ENCODE results near the gene SACM1L.
A peak's percentile ranks its signal among the peaks of the same experiment; 100 is the strongest.

Gene SACM1L

GRCh38 chr3:45773072-45773471, 83.9 kb downstream of the SACM1L start:
- peak; percentile 70 for DNase-seq

- DNase-seq, result no peak
Measured at GRCh38 chr3:45773714-45774449, 84.7 kb downstream of the SACM1L start.

DNA sequence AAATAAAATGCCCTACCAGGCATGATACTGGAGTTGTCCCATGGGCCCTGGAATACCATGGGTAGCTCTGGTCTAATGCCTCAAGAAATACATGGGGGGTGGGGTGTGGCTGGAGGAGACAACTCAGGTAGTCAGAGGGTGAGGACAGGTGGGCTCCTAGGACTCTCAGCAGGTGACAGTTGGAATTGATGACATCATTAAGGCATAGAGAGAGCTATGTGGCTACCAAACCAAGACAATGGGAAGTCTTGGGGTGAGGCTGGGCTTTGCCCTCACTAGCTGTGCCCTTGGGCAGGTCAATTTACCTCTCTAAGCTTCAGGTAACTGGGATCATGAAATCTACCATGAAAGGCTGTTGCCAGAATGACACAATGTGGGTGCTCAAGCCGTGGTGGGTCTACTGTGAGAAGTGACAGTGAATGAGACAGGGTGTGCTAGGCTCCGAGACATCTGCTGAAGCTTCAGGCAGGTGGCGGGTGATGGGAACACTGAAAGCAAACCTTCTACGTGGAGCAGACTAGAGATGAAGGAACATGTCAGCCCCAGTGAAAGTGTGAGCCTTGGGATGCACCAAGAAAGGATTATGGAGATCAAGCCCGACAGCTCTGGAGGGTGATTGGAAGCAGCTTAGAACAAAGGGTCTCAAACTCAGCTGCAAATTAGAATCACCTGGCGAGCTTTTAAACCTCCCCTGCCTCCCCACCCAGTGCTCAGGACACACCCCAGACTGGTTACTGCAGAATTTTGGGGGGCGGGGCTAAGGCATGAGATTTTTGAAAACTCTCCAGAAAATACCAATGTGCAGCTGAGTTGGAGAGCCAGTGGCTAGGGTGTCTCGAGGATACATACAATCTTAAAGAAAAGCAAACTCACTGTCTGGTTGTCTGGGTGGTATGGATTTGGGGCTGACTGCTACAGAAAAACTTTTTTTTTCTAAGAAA, 85.7 kb downstream of the SACM1L start:
- no peak for DNase-seq

DNA sequence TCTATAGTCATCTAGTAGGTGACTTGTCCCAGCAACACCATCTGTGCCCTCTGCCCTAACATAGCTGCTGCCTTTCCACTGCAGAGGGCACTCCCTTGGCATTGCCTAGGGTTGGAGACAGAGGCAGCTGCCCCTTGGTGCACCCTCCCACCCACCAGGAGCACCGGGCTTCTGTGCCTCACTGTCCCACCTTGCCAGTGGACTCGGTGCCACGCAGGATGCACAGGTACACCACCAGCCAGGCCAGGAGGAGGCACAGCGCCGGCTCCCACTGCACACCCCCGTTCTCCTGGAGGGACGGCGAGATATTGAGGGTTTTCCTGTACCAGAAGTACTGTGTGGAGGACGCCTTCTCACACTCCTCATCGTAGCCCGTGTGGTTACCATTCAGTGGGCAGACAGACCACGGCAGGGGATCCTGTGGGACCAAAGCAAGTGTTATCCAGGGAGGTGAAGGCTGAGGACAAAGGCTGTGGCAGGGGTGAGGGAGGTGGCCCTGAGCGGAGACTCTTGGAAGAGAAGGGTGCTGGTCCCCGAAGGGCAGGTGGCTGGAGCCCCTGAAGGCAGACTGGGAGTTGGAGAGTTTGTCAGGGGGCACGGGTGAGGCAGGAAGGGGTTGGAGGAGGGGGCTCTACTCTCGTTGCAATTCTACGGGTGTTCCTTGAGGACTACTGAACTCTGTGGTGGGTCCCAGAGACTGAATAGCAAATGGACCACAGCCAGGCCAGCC, 86.5 kb downstream of the SACM1L start:
- no peak for DNase-seq

- DNase-seq, result no peak
Measured at GRCh38 chr3:45776301-45776595, 87.1 kb downstream of the SACM1L start.

GRCh38 chr3:45776611-45777010, 87.4 kb downstream of the SACM1L start:
- DNase-seq, result peak; percentile 29

DNA sequence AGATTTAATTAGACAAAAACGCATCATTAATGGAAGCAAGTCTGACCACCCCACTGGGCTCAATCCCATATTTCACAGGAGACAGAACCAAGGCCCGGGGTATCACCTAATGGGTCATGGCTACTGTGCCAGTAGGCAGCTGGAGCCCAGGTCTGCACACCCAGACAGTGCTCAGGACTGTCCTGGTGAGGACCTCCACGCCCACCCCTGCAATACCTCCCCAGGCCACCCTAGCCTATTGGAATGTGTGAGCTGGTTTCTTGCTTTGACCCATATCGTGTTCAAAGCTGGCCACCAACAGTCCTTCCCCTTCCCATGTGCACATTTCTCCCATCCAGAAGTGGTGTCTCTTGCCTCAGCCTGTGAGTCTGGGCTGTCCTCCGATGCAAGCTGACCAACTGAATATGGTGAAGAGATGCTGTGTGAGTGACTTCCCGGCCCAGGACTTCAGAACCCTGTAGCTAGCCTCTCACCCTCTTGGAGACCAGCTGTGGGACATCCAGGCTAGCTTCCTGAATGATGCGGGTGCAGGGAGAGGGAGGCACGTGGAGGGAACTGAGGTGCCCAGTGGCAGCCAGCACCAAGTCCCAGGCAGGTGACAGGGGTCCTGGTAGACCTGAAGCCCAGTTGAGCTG, 88.0 kb downstream of the SACM1L start:
- DNase-seq, result no peak

- no peak for DNase-seq
Measured at GRCh38 chr3:45777746-45778386, 88.7 kb downstream of the SACM1L start.

GRCh38 chr3:45778761-45779201, 89.6 kb downstream of the SACM1L start:
- peak; percentile 13 for DNase-seq

- peak; percentile 62 for DNase-seq
Measured at GRCh38 chr3:45779746-45780735, 90.8 kb downstream of the SACM1L start.

DNA sequence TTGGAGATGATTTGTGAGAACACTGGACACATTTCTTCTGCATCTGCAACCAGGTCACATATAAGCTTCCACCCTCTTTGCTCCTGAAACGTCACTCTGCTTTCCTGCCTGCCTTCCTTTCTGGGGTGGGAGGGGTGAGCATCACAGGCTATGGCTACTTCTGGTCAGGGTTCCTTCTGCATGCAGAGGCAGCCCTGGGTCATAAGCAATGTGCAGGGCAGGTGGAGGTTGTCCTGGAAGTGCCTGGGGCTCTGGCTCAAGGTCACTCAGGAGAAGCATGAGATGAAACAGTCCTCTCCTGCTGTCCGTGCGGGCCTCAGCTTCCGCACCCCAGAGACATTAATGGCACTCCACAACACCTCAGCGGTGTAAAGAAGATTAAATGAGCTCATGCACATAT, 92.1 kb downstream of the SACM1L start:
- no peak for DNase-seq

- DNase-seq, result no peak
Measured at GRCh38 chr3:45781841-45782240, 92.6 kb downstream of the SACM1L start.

- no peak for DNase-seq
Measured at GRCh38 chr3:45782381-45782780, 93.2 kb downstream of the SACM1L start.

DNA sequence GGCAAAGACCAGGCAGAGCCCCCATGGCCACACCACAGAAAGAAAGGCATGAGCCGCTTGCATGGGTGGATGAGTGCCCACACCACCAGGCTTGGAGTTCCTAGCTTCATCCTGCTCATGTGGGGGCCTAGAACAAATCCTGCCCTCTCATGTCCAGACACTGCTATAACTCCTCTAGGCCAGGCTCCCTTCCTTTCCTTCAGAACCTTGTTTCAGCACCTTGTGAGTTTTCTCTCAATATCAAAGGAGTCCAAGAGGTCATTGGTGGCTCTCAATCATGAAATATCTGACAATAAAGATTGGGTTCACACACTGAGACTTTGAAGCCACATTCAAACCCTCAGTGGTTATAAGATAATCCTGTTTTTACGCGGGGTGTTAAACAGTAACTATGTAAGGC, 94.5 kb downstream of the SACM1L start:
- DNase-seq, result no peak

- DNase-seq, result no peak
Measured at GRCh38 chr3:45785605-45786150, 96.5 kb downstream of the SACM1L start.

GRCh38 chr3:45786801-45787495, 97.8 kb downstream of the SACM1L start:
- no peak for DNase-seq

- DNase-seq, result no peak
Measured at GRCh38 chr3:45787551-45787950, 98.4 kb downstream of the SACM1L start.

DNA sequence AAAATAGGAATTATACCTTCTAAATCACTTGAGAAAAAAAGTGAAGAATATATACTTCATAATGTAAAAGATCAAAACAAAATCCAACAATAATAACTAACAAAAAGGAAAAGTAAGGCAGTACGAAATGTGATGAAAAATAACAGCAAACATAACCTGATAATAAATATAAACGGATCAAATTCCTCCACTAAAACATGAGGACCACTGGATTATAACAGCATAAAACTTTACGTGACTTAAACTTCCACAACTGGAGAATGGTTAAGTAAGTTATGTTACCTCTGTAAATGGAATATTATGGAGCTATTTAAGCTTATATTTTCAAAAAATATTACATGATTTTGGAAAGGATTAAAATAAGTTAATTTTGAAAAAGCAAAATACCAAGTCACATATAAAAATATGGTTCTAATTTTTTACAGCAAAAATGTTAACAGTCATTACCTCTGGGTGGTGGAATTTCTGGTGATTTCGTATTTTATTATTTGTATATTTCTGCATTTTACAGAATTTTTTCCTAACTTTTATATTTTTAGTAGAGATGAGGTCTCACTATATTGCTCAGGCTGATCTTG, 100.1 kb downstream of the SACM1L start:
- DNase-seq, result no peak

- DNase-seq, result no peak
Measured at GRCh38 chr3:45790596-45790995, 101.4 kb downstream of the SACM1L start.

GRCh38 chr3:45792036-45792435, 102.8 kb downstream of the SACM1L start:
- DNase-seq, result no peak

Measured in NCI-H2029 treated with DMSO at 0.1 percent for 48 hours (cell line).